Stomach (tissue), 9 donors: ENCODE measurements around the gene TRERF1. TPM values are rescaled to one million over a fixed set of nuclear protein-coding genes. Genes with fewer than 3 reads are reported as not detected.

ENCODE experiments used
- DNase-seq, 2 donors: peaks; one replicate each; pipeline versions ENCODE4 v3.0.0 to v3.0.0-alpha.2; 2013 to 2019
- H3K27ac ChIP-seq, 5 donors: fragments of 200-600 bp in 4 of 5; sonication (generic) in 4 of 5; one replicate each; pipeline ENCODE4 v1.5.1; 2013 to 2019; ENCODE audit warnings: mild to moderate bottlenecking in 1 of 5, moderate library complexity in 1 of 5
- H3K27me3 ChIP-seq, 3 donors: fragments of 200-600 bp; sonication (generic); one replicate each; pipeline ENCODE4 v1.5.1; 2017 to 2019; ENCODE audit warnings: mixed run types in 1 of 3
- H3K36me3 ChIP-seq, 4 donors: fragments of 200-600 bp; sonication (generic); 1 replicate in 3 of 4; 2 replicates in 1 of 4; pipeline ENCODE4 v1.5.1; 2016 to 2019
- H3K4me1 ChIP-seq, 4 donors: fragments of 200-600 bp; sonication (generic); one replicate each; pipeline ENCODE4 v1.5.1; 2016 to 2019
- H3K4me3 ChIP-seq, 4 donors: fragments of 200-600 bp; sonication (generic) in 3 of 4; one replicate each; pipeline ENCODE4 v1.5.1; 2016 to 2019; ENCODE audit warnings: mild to moderate bottlenecking in 1 of 4
- H3K9me3 ChIP-seq, 4 donors: fragments of 200-600 bp; sonication (generic); one replicate each; pipeline ENCODE4 v1.5.1; 2016 to 2019
- CTCF ChIP-seq, 7 experiments: fragments of 450-650 bp in 4 of 7; fragments of 200-600 bp in 3 of 7; sonication (generic) in 3 of 7; IDR thresholded peaks; one replicate each; pipeline ENCODE4 v1.5.1; 2016 to 2019; ENCODE audit warnings: antibody characterized with exemption in 7 of 7, control low read depth in 2 of 7, mild to moderate bottlenecking in 1 of 7
- EP300 ChIP-seq: sonication (generic); formaldehyde crosslinking; IDR thresholded peaks from one replicate; pipeline ENCODE4 v1.6.1; 2017; ENCODE audit warnings: antibody characterized with exemption
- POLR2A ChIP-seq, 4 donors: fragments of 450-650 bp; IDR thresholded peaks; one replicate each; pipeline ENCODE4 v1.6.1; 2016; ENCODE audit warnings: antibody characterized with exemption in 4 of 4, control low read depth in 2 of 4, mild to moderate bottlenecking in 1 of 4, moderate library complexity in 1 of 4
- POLR2AphosphoS5 ChIP-seq, 3 donors: sonication (generic); formaldehyde crosslinking; IDR thresholded peaks; one replicate each; pipeline ENCODE4 v1.6.1; 2016; ENCODE audit warnings: antibody characterized with exemption in 3 of 3
- WGBS, 5 donors: extraction: QIAGEN DNeasy Blood & Tissue Kit in 3 of 5; methylation state at CpG; one replicate each; pipeline versions ENCODE4 v1.1.5 to v1.1.7; 2013 to 2018; 5-methylcytosine and 5-hydroxymethylcytosine counted together
- intact Hi-C: fragments of 100-400 bp; cut with DNase I; formaldehyde crosslinking; loops from one replicate; pipeline ENCODE4 v1.15.1; 2023; ENCODE audit warnings: low total_unique reads
- polyA plus RNA-seq, 3 donors: library from polyadenylated mRNA; stranded (reverse); fragments of 200-250 nt; gene quantifications; one replicate each; pipeline ENCODE4 v1.2.3, GENCODE V29; 2013
- total RNA-seq, 5 donors: library from RNA; depleted of rRNA; stranded (reverse); fragments of >200 nt; gene quantifications; one replicate each; pipeline versions ENCODE4 v1.1.0 to v1.2.3, GENCODE V29; 2014 to 2016
- donor health status: healthy with polysubstance abuse.
- donor health status: Bipolar disorder and iron deficiency.
- donor health status: healthy.

The TRERF1 gene
- total and polyA plus RNA-seq, 8 donors, result 2.1 to 8.1 (median 4.9) TPM

DNA sequence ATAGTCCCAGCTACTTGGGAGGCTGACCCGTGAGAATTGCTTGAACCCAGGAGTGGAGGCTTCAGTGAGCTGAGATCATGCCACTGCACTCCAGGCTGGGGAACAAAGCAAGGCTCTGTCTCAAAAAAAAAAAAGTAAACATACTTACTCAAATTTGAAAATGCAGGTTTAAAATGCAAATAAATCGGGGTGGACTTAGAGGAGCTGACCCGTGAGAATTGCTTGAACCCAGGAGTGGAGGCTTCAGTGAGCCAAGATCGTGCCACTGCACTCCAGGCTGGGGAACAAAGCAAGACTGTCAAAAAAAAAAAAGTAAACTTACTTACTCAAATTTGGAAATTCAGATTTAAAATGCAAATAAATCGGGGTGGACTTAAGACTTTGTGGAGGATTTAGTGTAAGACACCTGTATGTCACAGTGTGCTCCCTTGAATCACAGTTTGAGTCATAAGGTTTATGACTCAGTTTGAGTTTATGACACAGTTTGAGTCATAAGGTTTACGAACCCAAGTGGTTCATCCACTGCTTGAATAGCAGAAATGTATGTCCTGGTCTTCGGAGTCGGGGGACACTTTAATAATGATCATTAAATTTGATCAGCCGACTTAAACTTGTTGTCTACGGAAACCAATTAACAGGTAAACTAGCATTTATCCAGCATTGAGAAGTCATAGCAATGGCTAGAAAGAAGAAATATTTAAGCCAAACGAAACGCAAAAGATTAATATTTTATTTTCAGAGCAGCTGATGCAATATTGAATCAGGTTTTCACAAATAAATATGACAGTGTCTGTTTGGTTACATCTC lies 227.3 kb downstream of the TRERF1 start:
- no peaks in the 10 kb centered on the region for H3K9me3 ChIP-seq
- DNase-seq, result no peak
- no peak for TF ChIP-seq POLR2A (IDR thresholded peaks at IDR 0.05)
- no peak for TF ChIP-seq CTCF (IDR thresholded peaks at IDR 0.05)
- TF ChIP-seq EP300, result no peak
- no peak for TF ChIP-seq POLR2AphosphoS5 (IDR thresholded peaks at IDR 0.05)
- intact Hi-C loops, result no loop called here
- H3K4me3 ChIP-seq, result no peak overlapping the region
- peaks cover 0 to 28% (median 24%) of the 10 kb centered on the region in 4 donors for H3K36me3 ChIP-seq
- H3K4me1 ChIP-seq, result peaks cover 0 to 22% (median 0%) of the 10 kb centered on the region in 4 donors
- 46 to 67% (median 60%) methylated on average over 12 of the region's 12 CpGs for WGBS, 5 donors
- H3K27ac ChIP-seq, result no peak overlapping the region
- no peaks in the 10 kb centered on the region for H3K27me3 ChIP-seq

DNA sequence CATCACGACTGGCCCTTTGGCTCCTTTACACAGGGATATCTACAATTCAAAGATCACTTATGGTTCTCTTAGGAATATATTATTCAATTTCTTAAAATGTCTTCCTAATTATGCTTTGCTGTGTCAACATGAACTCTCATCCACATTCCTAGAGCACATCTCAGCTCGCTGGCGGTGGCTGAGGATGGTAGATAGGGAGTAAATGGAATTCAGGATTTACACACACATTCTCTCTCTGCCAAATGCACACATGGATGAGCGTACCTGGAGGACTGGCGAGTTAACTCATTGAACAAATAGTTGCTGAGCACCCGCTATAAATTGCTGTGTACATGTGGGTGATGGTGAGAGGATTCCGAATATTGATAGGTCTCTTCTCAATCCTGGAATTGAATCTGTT lies 229.3 kb downstream of the TRERF1 start:
- TF ChIP-seq POLR2AphosphoS5 (IDR thresholded peaks at IDR 0.05) (no peak), POLR2A (IDR thresholded peaks at IDR 0.05) (no peak), CTCF (IDR thresholded peaks at IDR 0.05) (no peak), EP300 (no peak)
- Histone ChIP-seq H3K27me3 (no peaks in the 10 kb centered on the region), H3K9me3 (no peaks in the 10 kb centered on the region), H3K4me1 (peaks cover 0 to 30% (median 3%) of the 10 kb centered on the region in 4 donors), H3K4me3 (no peak overlapping the region), H3K27ac (no peak overlapping the region), H3K36me3 (peaks cover 0 to 9% (median 5%) of the 10 kb centered on the region in 4 donors)
- 57 to 72% (median 69%) methylated on average over 7 of the region's 7 CpGs for whole genome bisulfite sequencing, 5 donors
- no peak for DNase-seq
- intact Hi-C loops, result no loop called here

GRCh38 chr6:42221546-42221945 lies 230.2 kb downstream of the TRERF1 start:
- DNase-seq, result no peak
- Histone ChIP-seq H3K4me1 (peaks cover 7 to 30% (median 10%) of the 10 kb centered on the region in 4 donors), H3K36me3 (no peaks in the 10 kb centered on the region), H3K9me3 (no peaks in the 10 kb centered on the region), H3K4me3 (no peak overlapping the region), H3K27ac (no peak overlapping the region), H3K27me3 (no peaks in the 10 kb centered on the region)
- intact Hi-C loops, result no loop called here
- TF ChIP-seq EP300, result no peak
- TF ChIP-seq POLR2A (IDR thresholded peaks at IDR 0.05), result no peak
- no peak for TF ChIP-seq POLR2AphosphoS5 (IDR thresholded peaks at IDR 0.05)
- no peak for TF ChIP-seq CTCF (IDR thresholded peaks at IDR 0.05)
- 82 to 95% (median 90%) methylated on average over 4 of the region's 4 CpGs for WGBS, 5 donors

GRCh38 chr6:42220807-42221206 lies 230.9 kb downstream of the TRERF1 start:
- no peaks in the 10 kb centered on the region for H3K9me3 ChIP-seq
- TF ChIP-seq EP300 (no peak), POLR2AphosphoS5 (IDR thresholded peaks at IDR 0.05) (no peak), POLR2A (IDR thresholded peaks at IDR 0.05) (no peak), CTCF (IDR thresholded peaks at IDR 0.05) (no peak)
- H3K4me3 ChIP-seq, result no peak overlapping the region
- peaks cover 9 to 30% (median 17%) of the 10 kb centered on the region in 4 donors for H3K4me1 ChIP-seq
- H3K36me3 ChIP-seq, result no peaks in the 10 kb centered on the region
- no peaks in the 10 kb centered on the region for H3K27me3 ChIP-seq
- WGBS, 5 donors, result 74 to 80% (median 78%) methylated on average over 6 of the region's 6 CpGs
- DNase-seq, result no peak
- intact Hi-C loops, result no loop called here
- H3K27ac ChIP-seq, result no peak overlapping the region
